ENCODE data around the gene GFI1B. TPM values are rescaled to one million over a fixed set of nuclear protein-coding genes. Genes with fewer than 3 reads are reported as not detected.
A peak's percentile ranks its signal among the peaks of the same experiment; 100 is the strongest.

GFI1B gene
- total and polyA plus RNA-seq, 2 of the 13 experiments (the other 11 are each of a cell fraction or from before 2014, with no cell fraction given), result 0.15 to 0.51 TPM

DNA sequence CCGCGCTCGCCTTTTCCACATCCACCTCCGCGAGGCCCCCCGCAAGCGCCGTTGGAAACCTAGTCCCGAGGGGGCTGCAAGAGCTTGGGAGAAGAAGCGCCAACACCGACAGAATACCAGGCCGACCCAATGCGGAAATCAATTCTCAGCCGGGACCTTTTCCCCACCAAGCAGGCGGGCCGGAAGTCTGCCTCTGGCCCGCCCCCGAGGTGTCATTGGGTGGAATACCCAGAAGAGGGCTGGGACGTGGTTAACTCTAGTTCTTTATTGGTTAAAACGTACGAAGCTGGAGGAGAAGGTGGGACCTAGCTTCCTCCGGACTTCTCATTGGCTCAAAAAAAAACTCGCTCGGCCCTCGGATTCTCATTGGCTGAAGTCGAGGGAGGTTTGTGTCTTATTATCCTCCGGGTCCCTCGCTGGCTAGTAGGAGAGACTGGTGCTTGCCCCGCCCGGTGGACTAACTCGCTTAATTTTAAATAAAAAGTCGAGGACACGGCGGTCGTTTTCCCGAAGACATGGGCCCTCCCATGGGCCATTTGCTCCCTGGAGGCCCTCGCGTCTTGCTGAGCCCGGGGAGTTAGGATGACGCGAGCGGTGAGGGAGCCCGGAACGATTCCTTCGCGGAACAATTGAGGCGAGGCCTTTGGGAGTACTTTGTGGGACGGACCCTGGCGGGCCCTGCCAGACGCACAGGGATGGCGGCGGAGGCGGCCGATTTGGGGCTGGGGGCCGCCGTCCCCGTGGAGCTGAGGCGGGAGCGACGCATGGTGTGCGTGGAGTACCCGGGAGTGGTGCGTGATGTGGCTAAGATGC is 52.0 kb downstream of the GFI1B start, which contains the start of gene GTF3C5 (continued):
- TF ChIP-seq ZNF280D (CRISPR knock-in tag; IDR thresholded peaks at IDR 0.05) (no peak; the same call in 1 of the 2 replicates), ZNF691 (CRISPR knock-in tag; IDR thresholded peaks at IDR 0.05; ENCODE audit: borderline replicate concordance, low read depth) (no peak; the same call in none of the 2 replicates), SMARCE1 (IDR thresholded peaks at IDR 0.05; ENCODE audit: borderline replicate concordance) (no peak), PHF21A (CRISPR knock-in tag; IDR thresholded peaks at IDR 0.05) (peak; percentile 94), ZNF33A (CRISPR knock-in tag; IDR thresholded peaks at IDR 0.05; ENCODE audit: borderline replicate concordance) (peak; percentile 80; the same call in 1 of the 2 replicates), ZNF10 (CRISPR knock-in tag; IDR thresholded peaks at IDR 0.05; ENCODE audit: borderline replicate concordance, low read depth) (no peak), ZNF629 (CRISPR knock-in tag; conservative IDR thresholded peaks at IDR 0.05) (0 out of 2 replicates have a peak, but pooled peaks have one; percentile 54), ZNF431 (CRISPR knock-in tag; IDR thresholded peaks at IDR 0.05; ENCODE audit: borderline replicate concordance, low read depth) (no peak; the same call in 1 of the 2 replicates), SMARCC2 (IDR thresholded peaks at IDR 0.05) (no peak), RARA (CRISPR knock-in tag; IDR thresholded peaks at IDR 0.05) (peak; percentile 30)
- TF ChIP-seq, protein P1, sequence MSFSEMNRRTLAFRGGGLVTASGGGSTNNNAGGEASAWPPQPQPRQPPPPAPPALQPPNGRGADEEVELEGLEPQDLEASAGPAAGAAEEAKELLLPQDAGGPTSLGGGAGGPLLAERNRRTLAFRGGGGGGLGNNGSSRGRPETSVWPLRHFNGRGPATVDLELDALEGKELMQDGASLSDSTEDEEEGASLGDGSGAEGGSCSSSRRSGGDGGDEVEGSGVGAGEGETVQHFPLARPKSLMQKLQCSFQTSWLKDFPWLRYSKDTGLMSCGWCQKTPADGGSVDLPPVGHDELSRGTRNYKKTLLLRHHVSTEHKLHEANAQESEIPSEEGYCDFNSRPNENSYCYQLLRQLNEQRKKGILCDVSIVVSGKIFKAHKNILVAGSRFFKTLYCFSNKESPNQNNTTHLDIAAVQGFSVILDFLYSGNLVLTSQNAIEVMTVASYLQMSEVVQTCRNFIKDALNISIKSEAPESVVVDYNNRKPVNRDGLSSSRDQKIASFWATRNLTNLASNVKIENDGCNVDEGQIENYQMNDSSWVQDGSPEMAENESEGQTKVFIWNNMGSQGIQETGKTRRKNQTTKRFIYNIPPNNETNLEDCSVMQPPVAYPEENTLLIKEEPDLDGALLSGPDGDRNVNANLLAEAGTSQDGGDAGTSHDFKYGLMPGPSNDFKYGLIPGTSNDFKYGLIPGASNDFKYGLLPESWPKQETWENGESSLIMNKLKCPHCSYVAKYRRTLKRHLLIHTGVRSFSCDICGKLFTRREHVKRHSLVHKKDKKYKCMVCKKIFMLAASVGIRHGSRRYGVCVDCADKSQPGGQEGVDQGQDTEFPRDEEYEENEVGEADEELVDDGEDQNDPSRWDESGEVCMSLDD (CRISPR knock-in tag; IDR thresholded peaks at IDR 0.05; ENCODE audit: borderline replicate concordance), result no peak
- TF ChIP-seq, protein P2, sequence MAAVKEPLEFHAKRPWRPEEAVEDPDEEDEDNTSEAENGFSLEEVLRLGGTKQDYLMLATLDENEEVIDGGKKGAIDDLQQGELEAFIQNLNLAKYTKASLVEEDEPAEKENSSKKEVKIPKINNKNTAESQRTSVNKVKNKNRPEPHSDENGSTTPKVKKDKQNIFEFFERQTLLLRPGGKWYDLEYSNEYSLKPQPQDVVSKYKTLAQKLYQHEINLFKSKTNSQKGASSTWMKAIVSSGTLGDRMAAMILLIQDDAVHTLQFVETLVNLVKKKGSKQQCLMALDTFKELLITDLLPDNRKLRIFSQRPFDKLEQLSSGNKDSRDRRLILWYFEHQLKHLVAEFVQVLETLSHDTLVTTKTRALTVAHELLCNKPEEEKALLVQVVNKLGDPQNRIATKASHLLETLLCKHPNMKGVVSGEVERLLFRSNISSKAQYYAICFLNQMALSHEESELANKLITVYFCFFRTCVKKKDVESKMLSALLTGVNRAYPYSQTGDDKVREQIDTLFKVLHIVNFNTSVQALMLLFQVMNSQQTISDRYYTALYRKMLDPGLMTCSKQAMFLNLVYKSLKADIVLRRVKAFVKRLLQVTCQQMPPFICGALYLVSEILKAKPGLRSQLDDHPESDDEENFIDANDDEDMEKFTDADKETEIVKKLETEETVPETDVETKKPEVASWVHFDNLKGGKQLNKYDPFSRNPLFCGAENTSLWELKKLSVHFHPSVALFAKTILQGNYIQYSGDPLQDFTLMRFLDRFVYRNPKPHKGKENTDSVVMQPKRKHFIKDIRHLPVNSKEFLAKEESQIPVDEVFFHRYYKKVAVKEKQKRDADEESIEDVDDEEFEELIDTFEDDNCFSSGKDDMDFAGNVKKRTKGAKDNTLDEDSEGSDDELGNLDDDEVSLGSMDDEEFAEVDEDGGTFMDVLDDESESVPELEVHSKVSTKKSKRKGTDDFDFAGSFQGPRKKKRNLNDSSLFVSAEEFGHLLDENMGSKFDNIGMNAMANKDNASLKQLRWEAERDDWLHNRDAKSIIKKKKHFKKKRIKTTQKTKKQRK (IDR thresholded peaks at IDR 0.05; ENCODE audit: low read length), result peak; percentile 77
- TF ChIP-seq, protein P3, sequence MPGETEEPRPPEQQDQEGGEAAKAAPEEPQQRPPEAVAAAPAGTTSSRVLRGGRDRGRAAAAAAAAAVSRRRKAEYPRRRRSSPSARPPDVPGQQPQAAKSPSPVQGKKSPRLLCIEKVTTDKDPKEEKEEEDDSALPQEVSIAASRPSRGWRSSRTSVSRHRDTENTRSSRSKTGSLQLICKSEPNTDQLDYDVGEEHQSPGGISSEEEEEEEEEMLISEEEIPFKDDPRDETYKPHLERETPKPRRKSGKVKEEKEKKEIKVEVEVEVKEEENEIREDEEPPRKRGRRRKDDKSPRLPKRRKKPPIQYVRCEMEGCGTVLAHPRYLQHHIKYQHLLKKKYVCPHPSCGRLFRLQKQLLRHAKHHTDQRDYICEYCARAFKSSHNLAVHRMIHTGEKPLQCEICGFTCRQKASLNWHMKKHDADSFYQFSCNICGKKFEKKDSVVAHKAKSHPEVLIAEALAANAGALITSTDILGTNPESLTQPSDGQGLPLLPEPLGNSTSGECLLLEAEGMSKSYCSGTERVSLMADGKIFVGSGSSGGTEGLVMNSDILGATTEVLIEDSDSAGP (CRISPR knock-in tag; IDR thresholded peaks at IDR 0.05; ENCODE audit: borderline replicate concordance), result peak; percentile 77

Measured in HepG2 (cell line).